OCI-LY3 (cell line): Measurements from ENCODE around the gene SKIDA1.

Experiments
- EZH2phosphoT487 ChIP-seq: fragments of 200-600 bp; shearing (Covaris generic); IDR thresholded peaks from 2 replicates; pipeline ENCODE4 v1.6.1; 2018; ENCODE audit warnings: antibody characterized with exemption, mixed run types, low read depth
- TF ChIP-seq, protein P1 (sequence below): fragments of 200-600, 300-600 bp; sonication (generic); IDR thresholded peaks from 2 replicates; pipeline ENCODE4 v1.5.1; 2014; ENCODE audit warnings: antibody characterized with exemption, low read length, low read depth

DNA sequence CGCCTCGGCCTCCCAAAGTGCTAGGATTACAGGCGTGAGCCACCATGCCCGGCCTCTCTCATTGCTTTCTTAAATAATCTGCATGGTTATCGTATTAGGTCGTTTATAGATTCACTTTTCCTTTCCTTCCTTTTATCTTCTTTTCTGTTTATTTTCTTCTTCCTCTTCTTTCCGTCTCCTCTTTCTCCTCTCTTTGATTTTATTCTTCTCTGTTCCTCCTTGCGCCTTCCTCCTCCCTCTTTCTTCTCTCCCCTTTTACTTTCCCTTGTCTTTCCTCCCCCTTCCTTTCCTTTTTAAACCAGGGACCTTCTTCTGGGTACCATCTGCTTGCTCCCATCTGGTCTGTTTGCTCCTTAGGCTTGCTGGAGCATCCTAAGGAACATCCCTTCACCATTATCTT is 27.2 kb upstream of the SKIDA1 start:
- TF ChIP-seq, protein P1, sequence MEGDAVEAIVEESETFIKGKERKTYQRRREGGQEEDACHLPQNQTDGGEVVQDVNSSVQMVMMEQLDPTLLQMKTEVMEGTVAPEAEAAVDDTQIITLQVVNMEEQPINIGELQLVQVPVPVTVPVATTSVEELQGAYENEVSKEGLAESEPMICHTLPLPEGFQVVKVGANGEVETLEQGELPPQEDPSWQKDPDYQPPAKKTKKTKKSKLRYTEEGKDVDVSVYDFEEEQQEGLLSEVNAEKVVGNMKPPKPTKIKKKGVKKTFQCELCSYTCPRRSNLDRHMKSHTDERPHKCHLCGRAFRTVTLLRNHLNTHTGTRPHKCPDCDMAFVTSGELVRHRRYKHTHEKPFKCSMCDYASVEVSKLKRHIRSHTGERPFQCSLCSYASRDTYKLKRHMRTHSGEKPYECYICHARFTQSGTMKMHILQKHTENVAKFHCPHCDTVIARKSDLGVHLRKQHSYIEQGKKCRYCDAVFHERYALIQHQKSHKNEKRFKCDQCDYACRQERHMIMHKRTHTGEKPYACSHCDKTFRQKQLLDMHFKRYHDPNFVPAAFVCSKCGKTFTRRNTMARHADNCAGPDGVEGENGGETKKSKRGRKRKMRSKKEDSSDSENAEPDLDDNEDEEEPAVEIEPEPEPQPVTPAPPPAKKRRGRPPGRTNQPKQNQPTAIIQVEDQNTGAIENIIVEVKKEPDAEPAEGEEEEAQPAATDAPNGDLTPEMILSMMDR, result no peak
- no peak for TF ChIP-seq EZH2phosphoT487
